ENCODE data around the gene STIMATE.
A peak's percentile ranks its signal among the peaks of the same experiment; 100 is the strongest.

The STIMATE gene

GRCh38 chr3:52893723-52894122, 3.6 kb downstream of the STIMATE start:
- Histone ChIP-seq H3K4me1 (ENCODE audit: control insufficient read depth, low read length) (peaks cover 62% of the 10 kb centered on the region), H3K4me2 (ENCODE audit: low read length) (peak overlapping the region; percentile 78), H3K27ac (ENCODE audit: low read depth, low read length) (peak overlapping the region; percentile 65), H3K27me3 (ENCODE audit: control insufficient read depth, low read length) (no peaks in the 10 kb centered on the region), H3F3A (ENCODE audit: control insufficient read depth, insufficient read depth) (peaks cover 4% of the 10 kb centered on the region; the same call in 1 of the 2 replicates), H4K20me1 (ENCODE audit: control insufficient read depth, insufficient read depth, low read depth, low read length) (peaks cover 4% of the 10 kb centered on the region; the same call in 1 of the 2 replicates), H3K9me2 (replicated peaks; ENCODE audit: control insufficient read depth, low read length) (no peaks in the 10 kb centered on the region), H3K79me2 (ENCODE audit: control insufficient read depth, low read length) (peaks cover 59% of the 10 kb centered on the region), H3K9me3 (ENCODE audit: control insufficient read depth, insufficient read depth, low read length) (no peaks in the 10 kb centered on the region), H3K36me3 (ENCODE audit: control insufficient read depth, low read length) (peaks cover 6% of the 10 kb centered on the region), H3K4me3 (ENCODE audit: low read length) (peak overlapping the region; percentile 63)
- no peak for TF ChIP-seq CTCF (IDR thresholded peaks at IDR 0.05; ENCODE audit: low read depth, low read length, poor library complexity, severe bottlenecking)
- TF ChIP-seq EZH2phosphoT487 (IDR thresholded peaks at IDR 0.05; ENCODE audit: borderline replicate concordance, low read length), result no peak

GRCh38 chr3:52892625-52893311, 4.6 kb downstream of the STIMATE start:
- Histone ChIP-seq H4K20me1 (ENCODE audit: control insufficient read depth, insufficient read depth, low read depth, low read length) (peaks cover 4% of the 10 kb centered on the region; the same call in 1 of the 2 replicates), H3K4me1 (ENCODE audit: control insufficient read depth, low read length) (peaks cover 58% of the 10 kb centered on the region), H3K36me3 (ENCODE audit: control insufficient read depth, low read length) (peaks cover 6% of the 10 kb centered on the region), H3K4me3 (ENCODE audit: low read length) (peak overlapping the region; percentile 63), H3K9me2 (replicated peaks; ENCODE audit: control insufficient read depth, low read length) (no peaks in the 10 kb centered on the region), H3K27ac (ENCODE audit: low read depth, low read length) (peak overlapping the region; percentile 65), H3F3A (ENCODE audit: control insufficient read depth, insufficient read depth) (peaks cover 4% of the 10 kb centered on the region; the same call in 1 of the 2 replicates), H3K79me2 (ENCODE audit: control insufficient read depth, low read length) (peaks cover 64% of the 10 kb centered on the region), H3K27me3 (ENCODE audit: control insufficient read depth, low read length) (no peaks in the 10 kb centered on the region), H3K4me2 (ENCODE audit: low read length) (peak overlapping the region; percentile 78), H3K9me3 (ENCODE audit: control insufficient read depth, insufficient read depth, low read length) (no peaks in the 10 kb centered on the region)
- no peak for TF ChIP-seq EZH2phosphoT487 (IDR thresholded peaks at IDR 0.05; ENCODE audit: borderline replicate concordance, low read length)
- TF ChIP-seq CTCF (IDR thresholded peaks at IDR 0.05; ENCODE audit: low read depth, low read length, poor library complexity, severe bottlenecking), result no peak

GRCh38 chr3:52892290-52892624, 5.1 kb downstream of the STIMATE start:
- H3K4me3 ChIP-seq (ENCODE audit: low read length), result peak overlapping the region; percentile 63; the same call in 1 of the 2 replicates
- H3K4me1 ChIP-seq (ENCODE audit: control insufficient read depth, low read length), result peaks cover 55% of the 10 kb centered on the region
- peaks cover 4% of the 10 kb centered on the region; the same call in 1 of the 2 replicates for H3F3A ChIP-seq (ENCODE audit: control insufficient read depth, insufficient read depth)
- H3K9me3 ChIP-seq (ENCODE audit: control insufficient read depth, insufficient read depth, low read length), result no peaks in the 10 kb centered on the region
- H3K4me2 ChIP-seq (ENCODE audit: low read length), result peak overlapping the region; percentile 78
- H3K27ac ChIP-seq (ENCODE audit: low read depth, low read length), result 0 out of 2 replicates have a peak overlapping the region, but pooled peaks have one; percentile 65
- H3K27me3 ChIP-seq (ENCODE audit: control insufficient read depth, low read length), result no peaks in the 10 kb centered on the region
- peaks cover 65% of the 10 kb centered on the region for H3K79me2 ChIP-seq (ENCODE audit: control insufficient read depth, low read length)
- H3K36me3 ChIP-seq (ENCODE audit: control insufficient read depth, low read length), result peaks cover 6% of the 10 kb centered on the region
- no peak for TF ChIP-seq CTCF (IDR thresholded peaks at IDR 0.05; ENCODE audit: low read depth, low read length, poor library complexity, severe bottlenecking)
- no peak for TF ChIP-seq EZH2phosphoT487 (IDR thresholded peaks at IDR 0.05; ENCODE audit: borderline replicate concordance, low read length)
- peaks cover 4% of the 10 kb centered on the region; the same call in 1 of the 2 replicates for H4K20me1 ChIP-seq (ENCODE audit: control insufficient read depth, insufficient read depth, low read depth, low read length)
- H3K9me2 ChIP-seq (replicated peaks; ENCODE audit: control insufficient read depth, low read length), result no peaks in the 10 kb centered on the region
